Central memory CD4-positive, alpha-beta T cell (primary cell): ENCODE data around the gene NUMBL.
A peak's percentile ranks its signal among the peaks of the same experiment; 100 is the strongest.
"Not testable (repeated sequence)": the region's sequence is repeated elsewhere in the genome, so short reads cannot be mapped to it uniquely, and the experiment has no call there.

Experiments used
- DNase-seq: peaks from one replicate; pipeline ENCODE4 v3.0.0; 2022
- total RNA-seq, 3 experiments: gene quantifications; one replicate each; lab custom pipeline; 2026; lab: John Stamatoyannopoulos, UW

Gene NUMBL
- 6.6 to 8.6 (median 7.6) reads per million in 3 experiments for total RNA-seq

DNA sequence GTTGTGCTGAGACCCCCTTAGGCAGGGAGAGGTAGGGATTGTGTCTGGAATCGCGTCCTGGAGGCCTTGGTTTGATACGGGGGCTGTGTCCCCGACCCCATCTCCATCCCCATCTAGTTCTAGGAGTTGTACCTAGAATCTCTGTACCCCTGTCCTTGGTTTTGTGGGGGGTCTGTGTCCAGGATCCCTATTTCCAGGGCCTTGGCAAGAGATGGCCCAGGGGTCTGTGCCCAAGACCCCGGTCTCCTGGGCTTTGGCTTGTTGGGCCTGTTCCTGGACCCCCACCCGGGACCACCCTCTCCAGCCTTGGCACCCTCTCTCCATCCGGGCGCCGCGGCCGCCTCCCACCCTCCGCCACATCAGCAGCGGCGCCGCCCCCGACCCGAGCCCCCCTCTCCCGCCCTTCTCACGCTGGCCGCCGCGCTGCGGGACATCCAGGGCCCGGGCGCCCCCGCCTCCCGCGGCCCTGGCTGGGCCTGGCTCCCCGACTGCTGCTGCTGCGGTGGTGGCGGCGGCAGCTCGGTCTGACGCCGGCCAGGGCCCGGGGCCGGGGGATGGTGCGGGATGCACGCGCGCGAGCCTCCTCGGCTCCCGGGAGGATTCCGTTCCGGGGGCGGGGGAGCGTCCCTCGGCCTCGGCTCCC, at the start of gene NUMBL:
TSS of gene NUMBL (minus strand) at position 602 of the 643 bp plus-strand sequence. CDS start at position 434, 168 bp downstream.
- no peak for DNase-seq

DNA sequence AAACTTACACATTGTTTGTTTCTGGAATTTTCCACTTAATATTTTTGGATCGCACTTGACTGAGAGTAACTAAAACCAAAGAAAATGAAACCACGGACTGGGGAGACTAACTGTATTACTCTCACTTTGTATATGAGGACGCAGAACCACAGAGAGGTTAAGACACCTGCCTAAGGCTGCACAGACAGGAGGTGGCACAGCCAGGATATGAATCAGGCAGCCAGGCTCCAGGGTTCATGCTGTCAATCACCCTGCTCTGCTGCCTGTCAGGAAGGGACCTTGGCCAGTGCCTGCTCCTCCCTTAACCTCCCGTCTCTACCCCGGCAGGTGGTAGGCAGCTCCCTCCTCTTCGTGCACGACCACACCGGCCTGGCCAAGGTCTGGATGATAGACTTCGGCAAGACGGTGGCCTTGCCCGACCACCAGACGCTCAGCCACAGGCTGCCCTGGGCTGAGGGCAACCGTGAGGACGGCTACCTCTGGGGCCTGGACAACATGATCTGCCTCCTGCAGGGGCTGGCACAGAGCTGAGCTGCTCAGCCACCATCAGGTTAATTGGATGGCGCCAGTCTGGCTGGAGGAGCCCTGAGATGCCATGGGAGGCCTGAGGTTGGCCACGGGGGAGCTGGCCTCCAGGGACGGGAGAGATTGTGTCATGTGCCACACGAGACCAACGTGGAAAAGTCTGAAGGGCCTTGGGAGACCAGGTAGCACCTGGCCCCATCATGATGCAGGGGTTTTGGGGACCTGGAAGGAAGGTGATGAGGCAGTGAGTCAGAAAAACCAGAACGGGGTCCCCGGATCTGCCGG, 48.8 kb upstream of the NUMBL start:
- DNase-seq: no peak

GRCh38 chr19:40737102-40737644, 46.7 kb upstream of the NUMBL start:
- DNase-seq: no peak

DNA sequence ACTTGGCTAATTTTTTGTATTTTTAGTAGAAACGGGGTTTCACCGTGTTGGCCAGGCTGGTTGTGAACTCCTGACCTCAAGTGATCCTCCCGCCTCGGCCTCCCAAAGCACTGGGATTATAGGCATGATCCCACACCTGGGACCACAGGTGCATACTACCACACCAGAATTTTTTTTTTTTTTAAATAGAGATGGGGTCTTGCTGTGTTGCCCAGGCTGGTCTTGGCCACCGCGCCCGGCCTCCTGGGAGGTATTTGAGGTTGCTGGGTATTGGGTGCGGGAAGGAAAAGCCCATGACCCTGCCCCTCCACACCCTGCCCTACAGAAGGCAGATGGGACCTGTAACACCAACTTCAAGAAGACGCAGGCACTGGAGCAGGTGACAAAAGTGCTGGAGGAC, 46.2 kb upstream of the NUMBL start:
- DNase-seq: no peak

- DNase-seq: no peak
These were observed 44.7 kb upstream of the NUMBL start for GRCh38 chr19:40735013-40735771.

- DNase-seq: no peak
These were observed 42.7 kb upstream of the NUMBL start for GRCh38 chr19:40733149-40733548.

GRCh38 chr19:40732304-40732703, 41.9 kb upstream of the NUMBL start:
- not testable (repeated sequence) for DNase-seq

GRCh38 chr19:40730065-40730464, 39.6 kb upstream of the NUMBL start:
- DNase-seq: not testable (repeated sequence)

DNA sequence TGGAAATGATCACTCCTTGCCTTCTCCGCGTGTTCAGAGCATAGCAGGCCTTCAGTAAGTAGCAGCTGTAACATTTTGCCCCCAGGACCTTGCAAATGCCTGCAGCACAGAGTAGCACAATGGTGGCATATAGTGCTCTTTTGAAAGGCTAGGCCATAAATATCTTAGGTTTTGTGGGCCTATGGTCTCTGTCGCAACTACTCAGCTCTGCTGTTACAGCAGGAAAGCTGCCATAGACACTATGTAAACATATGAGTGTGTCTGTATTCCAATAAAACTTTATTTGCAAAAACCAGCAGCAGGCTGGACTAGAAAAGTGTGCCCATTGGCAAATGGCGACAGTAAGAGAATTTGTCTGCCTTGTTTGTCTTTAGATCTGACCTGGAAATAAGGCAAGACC, 35.8 kb upstream of the NUMBL start:
- no peak for DNase-seq

DNA sequence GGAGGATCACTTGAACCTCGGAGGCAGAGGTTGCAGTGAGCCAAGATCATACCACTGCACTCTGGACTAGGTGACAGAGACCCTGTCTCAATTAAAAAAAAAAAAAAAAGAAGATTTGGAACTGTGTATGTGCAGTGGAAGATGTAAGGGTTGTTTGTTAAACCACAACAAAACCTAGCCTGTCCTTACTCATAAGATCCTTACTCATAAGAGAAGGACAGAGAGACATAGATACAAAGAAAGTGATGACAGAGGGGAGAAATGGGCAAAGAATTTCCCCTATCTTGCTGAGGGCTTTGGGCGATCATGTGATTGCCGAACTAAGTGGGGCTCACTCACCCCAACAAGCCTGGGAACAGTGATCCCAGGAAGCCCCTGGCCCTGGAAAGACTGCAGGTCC, 34.4 kb upstream of the NUMBL start:
- DNase-seq: no peak

DNA sequence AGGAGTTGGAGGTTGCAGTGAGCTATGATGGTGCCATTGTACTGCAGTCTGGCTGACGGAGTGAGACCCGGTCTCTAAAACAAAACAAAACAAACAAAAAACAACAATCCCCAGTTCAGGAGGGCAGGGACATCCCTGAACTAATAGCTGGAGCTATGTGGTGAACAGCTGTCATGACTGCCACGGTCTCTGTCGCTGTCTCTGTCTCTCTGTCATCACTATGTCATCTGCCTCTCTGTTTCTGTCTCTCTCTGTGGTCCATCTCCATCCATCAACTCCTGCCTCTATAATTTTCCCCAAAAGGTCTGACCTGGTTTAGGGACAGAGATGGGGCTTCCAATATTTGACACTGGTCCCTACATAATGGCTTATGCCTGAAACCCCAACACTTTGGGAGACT, 33.9 kb upstream of the NUMBL start:
- DNase-seq: no peak

DNA sequence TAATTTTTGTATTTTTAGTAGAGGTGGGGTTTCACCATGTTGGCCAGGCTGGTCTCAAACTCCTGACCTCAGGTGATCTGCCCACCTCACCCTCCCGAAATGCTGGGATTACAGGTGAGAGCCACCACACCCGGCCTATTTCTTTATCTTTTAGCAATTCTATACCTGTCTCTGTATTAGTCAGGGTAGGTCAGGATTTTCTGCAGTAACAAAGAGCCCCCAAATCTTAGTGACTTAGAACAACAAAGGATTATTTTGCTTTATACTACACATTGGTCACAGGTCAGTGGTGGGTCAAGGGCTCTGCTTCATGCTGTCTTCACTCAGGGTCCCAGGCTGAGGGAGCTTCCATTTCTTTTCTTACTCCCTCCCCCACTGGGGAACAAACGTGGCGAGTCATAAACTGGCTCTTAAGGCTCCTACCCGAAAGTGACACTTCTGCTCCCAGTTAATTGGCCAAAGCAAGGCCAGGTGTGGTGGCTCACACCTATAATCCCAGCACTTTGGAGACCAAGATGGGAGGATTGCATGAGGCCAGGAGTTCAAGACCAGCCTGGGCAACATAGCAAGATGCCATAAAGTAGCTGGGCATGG, 33.3 kb upstream of the NUMBL start:
- no peak for DNase-seq

GRCh38 chr19:40721936-40722661, 31.6 kb upstream of the NUMBL start:
- DNase-seq: no peak

GRCh38 chr19:40721140-40721486, 30.7 kb upstream of the NUMBL start:
- DNase-seq: no peak

GRCh38 chr19:40719414-40719894, 29.0 kb upstream of the NUMBL start:
- DNase-seq: no peak

DNA sequence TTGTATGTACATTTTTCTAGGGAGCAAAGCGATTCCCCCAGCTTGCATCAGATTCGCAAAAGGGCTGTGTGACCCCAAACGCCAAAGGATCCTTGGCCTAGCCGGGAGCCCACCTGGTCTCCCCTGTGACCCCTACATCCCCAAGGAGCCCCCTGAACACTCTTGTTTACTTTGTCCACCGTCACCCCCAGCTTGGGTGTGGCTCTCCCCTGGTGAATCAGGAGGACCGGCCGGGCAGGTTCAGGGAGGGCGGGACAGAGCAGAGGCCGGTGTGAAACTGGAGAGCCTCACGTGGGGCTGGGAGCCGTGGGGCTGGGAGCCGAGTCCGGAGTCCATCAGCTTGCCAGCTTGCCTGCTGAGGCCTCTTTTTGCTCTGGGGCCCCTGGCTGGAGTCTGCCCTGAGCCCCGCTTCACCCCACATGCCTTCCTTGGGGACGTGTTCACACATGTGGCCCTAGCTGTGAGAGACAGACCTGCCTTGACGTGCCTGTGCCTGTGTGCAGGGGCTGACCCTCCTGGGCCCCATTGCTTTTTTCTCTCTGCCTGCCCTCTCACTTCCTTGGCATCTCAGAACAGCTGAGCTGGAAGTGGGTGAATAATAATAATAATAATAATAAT, 28.4 kb upstream of the NUMBL start:
- no peak for DNase-seq

- DNase-seq: no peak
These were observed 27.7 kb upstream of the NUMBL start for GRCh38 chr19:40717880-40718773.

DNA sequence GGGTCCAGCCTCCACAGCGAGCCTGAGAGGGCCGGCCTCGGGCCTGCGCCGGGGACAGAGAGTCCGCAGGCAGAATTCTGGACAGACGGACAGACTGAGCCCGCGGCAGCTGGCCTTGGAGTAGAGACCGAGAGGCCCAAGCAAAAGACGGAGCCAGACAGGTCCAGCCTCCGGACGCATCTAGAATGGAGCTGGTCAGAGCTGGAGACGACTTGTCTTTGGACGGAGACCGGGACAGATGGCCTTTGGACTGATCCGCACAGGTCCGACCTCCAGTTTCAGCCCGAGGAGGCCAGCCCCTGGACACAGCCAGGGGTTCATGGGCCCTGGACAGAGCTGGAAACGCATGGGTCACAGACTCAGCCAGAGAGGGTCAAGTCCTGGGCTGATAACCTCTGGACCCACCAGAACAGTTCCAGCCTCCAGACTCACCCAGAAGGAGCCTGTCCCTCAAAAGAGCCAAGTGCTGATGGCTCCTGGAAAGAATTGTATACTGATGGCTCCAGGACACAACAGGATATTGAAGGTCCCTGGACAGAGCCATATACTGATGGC, 27.0 kb upstream of the NUMBL start:
- DNase-seq: no peak

- peak; percentile 98 for DNase-seq
These were observed 26.3 kb upstream of the NUMBL start, which contains the start of the genes COQ8B and ITPKC for GRCh38 chr19:40716482-40717324. Gene COQ8B, minus strand, starts transcription at chr19:40716886. Its CDS starts 2,254 bp downstream, at chr19:40714632. Gene ITPKC, plus strand, starts transcription at chr19:40717112. Its CDS starts 24 bp downstream, at chr19:40717136.
